ENCODE data around the gene CEP95.
"Not testable (repeated sequence)": the region's sequence is repeated elsewhere in the genome, so short reads cannot be mapped to it uniquely, and the experiment has no call there.

The CEP95 gene

GRCh38 chr17:64575431-64575830, 68.7 kb downstream of the CEP95 start:
- no peak for DNase-seq

DNA sequence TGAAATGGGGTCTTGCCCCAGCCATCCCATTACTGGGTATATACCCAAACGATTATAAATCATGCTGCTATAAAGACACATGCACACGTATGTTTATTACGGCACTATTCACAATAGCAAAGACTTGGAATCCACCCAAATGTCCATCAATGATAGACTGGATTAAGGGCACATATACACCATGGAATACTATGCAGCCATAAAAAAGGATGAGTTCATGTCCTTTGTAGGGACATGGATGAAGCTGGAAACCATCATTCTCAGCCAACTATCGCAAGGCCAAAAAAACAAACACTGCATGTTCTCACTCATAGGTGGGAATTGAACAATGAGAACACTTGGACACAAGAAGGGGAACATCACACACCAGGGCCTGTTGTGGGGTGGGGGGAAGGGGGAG, 70.2 kb downstream of the CEP95 start:
- not testable (repeated sequence) for DNase-seq

DNA sequence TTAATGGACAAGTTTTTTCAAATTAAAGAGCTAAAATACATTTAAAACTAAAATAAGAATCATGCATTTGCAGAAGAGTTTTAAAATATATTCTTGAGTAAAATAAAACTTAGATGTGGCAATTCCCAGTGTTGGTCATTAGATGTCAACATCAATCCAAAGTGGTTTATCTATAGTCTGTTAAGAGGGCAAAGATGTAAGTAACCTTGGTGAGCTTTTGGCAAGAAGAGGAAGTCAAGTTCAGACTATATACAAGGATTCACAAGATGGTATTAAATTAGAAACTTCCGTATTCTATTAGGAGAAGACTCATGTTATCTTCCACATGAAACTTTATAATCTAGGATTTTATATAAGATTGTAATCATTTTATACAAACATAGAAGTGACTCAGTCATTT, 73.1 kb downstream of the CEP95 start:
- DNase-seq = no peak

GRCh38 chr17:64580384-64581315, 73.9 kb downstream of the CEP95 start:
- no peak for DNase-seq

GRCh38 chr17:64583038-64583437, 76.3 kb downstream of the CEP95 start:
- no peak for DNase-seq

DNA sequence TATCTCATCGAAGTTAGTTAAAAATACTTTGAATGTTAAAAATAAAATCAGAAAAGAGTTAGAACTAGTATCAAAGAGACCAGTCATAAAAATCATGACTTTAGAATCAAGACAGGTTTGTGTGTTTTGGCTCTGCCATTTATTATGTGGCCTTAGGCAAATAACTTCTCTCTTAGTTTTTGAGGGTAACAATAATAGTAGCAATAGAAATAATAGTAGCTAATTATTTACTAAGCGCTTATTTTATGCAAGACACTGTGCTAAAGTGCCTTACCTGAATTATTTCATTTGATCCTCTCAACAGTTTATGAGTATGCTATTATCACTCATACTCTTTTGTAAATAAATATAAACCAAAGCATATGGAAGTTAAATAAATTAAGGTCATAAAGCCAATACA, 78.4 kb downstream of the CEP95 start:
- no peak for DNase-seq
